ENCODE results near the gene FBXL13. TPM values are rescaled to one million over a fixed set of nuclear protein-coding genes. Genes with fewer than 3 reads are reported as not detected.
"Not testable (repeated sequence)": the region's sequence is repeated elsewhere in the genome, so short reads cannot be mapped to it uniquely, and the experiment has no call there.

Gene FBXL13
- total RNA-seq, 4 donors from 2014 or later, result 0.40 to 0.95 (median 0.51) TPM

- WGBS, 2 donors, result 75 to 83% methylated on average over 2 of the region's 3 CpGs
- H3K36me3 ChIP-seq; DNase-seq; H3K4me1 ChIP-seq; H3K9me3 ChIP-seq; H3K27ac ChIP-seq; intact Hi-C loops (cut with DNase I); H3K4me3 ChIP-seq; H3K27me3 ChIP-seq: not testable (repeated sequence)
Measured at GRCh38 chr7:102770467-102770866, 304.1 kb downstream of the FBXL13 start.

- H3K4me1 ChIP-seq; DNase-seq; H3K27ac ChIP-seq; H3K9me3 ChIP-seq; intact Hi-C loops (cut with DNase I); H3K36me3 ChIP-seq; H3K27me3 ChIP-seq; H3K4me3 ChIP-seq: not testable (repeated sequence)
- 71 to 86% methylated on average over 1 of the region's 3 CpGs for WGBS, 2 donors
Measured at GRCh38 chr7:102769657-102770192, 304.9 kb downstream of the FBXL13 start.

- H3K4me3 ChIP-seq; H3K27me3 ChIP-seq; H3K9me3 ChIP-seq; H3K4me1 ChIP-seq; DNase-seq; intact Hi-C loops (cut with DNase I): not testable (repeated sequence)
- 70 to 79% methylated on average over 4 of the region's 6 CpGs for WGBS, 2 donors
- Histone ChIP-seq H3K36me3 (peaks cover 0 to 14% (median 0%) of the 10 kb centered on the region in 3 donors), H3K27ac (peak overlapping the region in 1 of 4 donors; percentile 5)
Measured at GRCh38 chr7:102763295-102763905, 311.2 kb downstream of the FBXL13 start.

Small RNA genes lying within 50 kb of the gene (small RNA-seq; reads per million reads assigned to genes)
- gene RNU6-1136P, result 0 reads per million in 4 donors

Other genes with a start within 250 kb of the FBXL13 start
- gene LRRC17, start 161.8 kb downstream of the FBXL13 start, total RNA-seq, result 1 to 10 TPM in 2 of 4 donors, under 1 TPM in 1, not detected in 1; 0.26 to 2.5 (median 1.1) TPM
- 10 to 100 TPM; 21.0 to 42.5 (median 36.6) TPM for gene ARMC10, start 344 bp upstream of the FBXL13 start, total RNA-seq
- 1 to 10 TPM; 1.5 to 8.4 (median 4.7) TPM for gene NAPEPLD, start 74.3 kb upstream of the FBXL13 start, total RNA-seq
- 10 to 100 TPM; 34.7 to 65.0 (median 46.3) TPM for gene PMPCB, start 222.6 kb upstream of the FBXL13 start, total RNA-seq